Progenitor cell of endocrine pancreas (in vitro differentiated cells): Measurements from ENCODE around the gene MRPL20. TPM values are rescaled to one million over a fixed set of nuclear protein-coding genes. Genes with fewer than 3 reads are reported as not detected.

Source experiments
- DNase-seq: peaks from one replicate; pipeline ENCODE4 v3.0.0; 2021; ENCODE audit warnings: low spot score; ENCODE audit not compliant: unreplicated experiment
- H3K27ac Mint-ChIP-seq: 2 replicates; pipeline ENCODE4 v1.8.0; 2021; ENCODE audit warnings: mild to moderate bottlenecking, moderate library complexity, mixed read lengths
- H3K27me3 Mint-ChIP-seq: 2 replicates; pipeline ENCODE4 v1.8.0; 2021; ENCODE audit warnings: mixed read lengths
- H3K36me3 Mint-ChIP-seq: 2 replicates; pipeline ENCODE4 v1.8.0; 2022; ENCODE audit warnings: mixed read lengths; ENCODE audit not compliant: insufficient read depth
- H3K4me1 Mint-ChIP-seq: 2 replicates; pipeline ENCODE4 v1.8.0; 2021; ENCODE audit warnings: low read depth, mixed read lengths
- H3K4me3 Mint-ChIP-seq: 2 replicates; pipeline ENCODE4 v1.8.0; 2021; ENCODE audit warnings: low read depth, mild to moderate bottlenecking, moderate library complexity, mixed read lengths
- H3K9me3 Mint-ChIP-seq: 2 replicates; pipeline ENCODE4 v1.8.0; 2021; ENCODE audit warnings: low read depth, mixed read lengths
- total RNA-seq: library from RNA; stranded (reverse); gene quantifications from 2 replicates; pipeline ENCODE4 v1.2.1, GENCODE V29; 2021
- TF ChIP-seq, protein P1 (sequence below): fragments of 200-600 bp; sonication (generic); IDR thresholded peaks from one replicate; pipeline ENCODE4 v1.5.0; 2021; ENCODE audit warnings: antibody characterized with exemption, mild to moderate bottlenecking; ENCODE audit not compliant: unreplicated experiment

Gene MRPL20
- total RNA-seq, 1 donor from 2014 or later, result 109 TPM

DNA sequence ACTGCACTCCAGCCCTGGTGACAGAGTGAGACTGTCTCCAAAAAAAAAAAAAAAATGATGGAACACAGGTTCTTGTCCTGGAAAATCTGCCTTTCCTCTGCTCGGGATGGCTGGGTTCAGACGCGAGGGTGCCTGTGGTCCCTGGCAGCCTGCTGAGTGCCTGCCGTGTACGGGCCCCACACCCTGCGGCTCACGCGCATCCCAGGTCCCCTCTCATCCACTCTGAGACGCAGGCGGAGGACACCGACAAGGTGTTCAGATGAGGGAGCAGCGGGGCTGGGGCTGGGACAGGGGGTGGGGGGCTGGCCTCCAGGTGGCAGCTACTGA is 18.3 kb upstream of the MRPL20 start:
- H3K4me3 Mint-ChIP-seq, result no peak overlapping the region
- H3K27ac Mint-ChIP-seq, result no peak overlapping the region
- H3K36me3 Mint-ChIP-seq, result no peaks in the 10 kb centered on the region
- H3K9me3 Mint-ChIP-seq, result no peaks in the 10 kb centered on the region
- peaks cover 16% of the 10 kb centered on the region for H3K4me1 Mint-ChIP-seq
- TF ChIP-seq, protein P1, sequence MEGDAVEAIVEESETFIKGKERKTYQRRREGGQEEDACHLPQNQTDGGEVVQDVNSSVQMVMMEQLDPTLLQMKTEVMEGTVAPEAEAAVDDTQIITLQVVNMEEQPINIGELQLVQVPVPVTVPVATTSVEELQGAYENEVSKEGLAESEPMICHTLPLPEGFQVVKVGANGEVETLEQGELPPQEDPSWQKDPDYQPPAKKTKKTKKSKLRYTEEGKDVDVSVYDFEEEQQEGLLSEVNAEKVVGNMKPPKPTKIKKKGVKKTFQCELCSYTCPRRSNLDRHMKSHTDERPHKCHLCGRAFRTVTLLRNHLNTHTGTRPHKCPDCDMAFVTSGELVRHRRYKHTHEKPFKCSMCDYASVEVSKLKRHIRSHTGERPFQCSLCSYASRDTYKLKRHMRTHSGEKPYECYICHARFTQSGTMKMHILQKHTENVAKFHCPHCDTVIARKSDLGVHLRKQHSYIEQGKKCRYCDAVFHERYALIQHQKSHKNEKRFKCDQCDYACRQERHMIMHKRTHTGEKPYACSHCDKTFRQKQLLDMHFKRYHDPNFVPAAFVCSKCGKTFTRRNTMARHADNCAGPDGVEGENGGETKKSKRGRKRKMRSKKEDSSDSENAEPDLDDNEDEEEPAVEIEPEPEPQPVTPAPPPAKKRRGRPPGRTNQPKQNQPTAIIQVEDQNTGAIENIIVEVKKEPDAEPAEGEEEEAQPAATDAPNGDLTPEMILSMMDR, result no peak
- peaks cover 6% of the 10 kb centered on the region for H3K27me3 Mint-ChIP-seq
- no peak for DNase-seq

DNA sequence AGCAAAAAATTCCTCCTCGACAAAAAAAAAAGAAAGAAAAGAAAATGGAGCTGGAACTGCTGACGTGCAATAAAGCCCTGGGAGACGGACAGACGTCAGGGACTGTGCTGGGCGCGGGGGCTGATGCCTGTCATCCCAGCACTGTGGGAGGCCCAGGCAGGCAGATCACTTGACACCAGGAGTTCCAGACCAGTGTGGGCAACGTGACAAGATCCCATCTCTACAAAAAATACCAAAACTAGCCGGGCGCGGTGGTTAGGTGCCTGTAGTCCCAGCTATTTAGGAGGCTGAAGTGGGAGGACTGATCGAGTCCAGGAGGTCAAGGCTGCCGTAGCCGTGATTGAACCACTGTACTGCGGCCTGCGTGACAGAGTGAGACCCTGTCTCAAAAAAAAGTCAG is 17.6 kb upstream of the MRPL20 start:
- no peaks in the 10 kb centered on the region for H3K36me3 Mint-ChIP-seq
- TF ChIP-seq, protein P1, result no peak
- H3K9me3 Mint-ChIP-seq, result no peaks in the 10 kb centered on the region
- H3K27me3 Mint-ChIP-seq, result peaks cover 6% of the 10 kb centered on the region
- H3K4me1 Mint-ChIP-seq, result peaks cover 13% of the 10 kb centered on the region
- DNase-seq, result no peak
- H3K27ac Mint-ChIP-seq, result peak overlapping the region; percentile 52
- no peak overlapping the region for H3K4me3 Mint-ChIP-seq

DNA sequence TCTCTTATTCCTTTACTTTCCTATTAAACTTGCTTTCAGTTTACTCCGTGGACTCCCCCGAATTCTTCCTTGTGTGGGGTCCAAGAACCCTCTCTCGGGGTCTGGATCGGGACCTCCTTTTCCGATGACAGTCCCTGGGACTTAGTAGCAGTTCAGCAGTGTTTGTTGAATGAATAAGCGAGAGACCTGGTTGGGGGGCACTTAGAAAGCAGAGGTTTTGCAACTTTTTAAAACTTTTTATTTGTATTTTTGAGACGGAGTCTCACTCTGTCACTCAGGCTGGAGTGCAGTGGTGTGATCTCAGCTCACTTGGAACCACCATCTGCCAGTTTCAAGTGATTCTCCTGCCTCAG is 16.1 kb upstream of the MRPL20 start:
- Mint-ChIP-seq H3K27me3 (peaks cover 9% of the 10 kb centered on the region), H3K4me3 (no peak overlapping the region), H3K36me3 (peaks cover 1% of the 10 kb centered on the region), H3K27ac (no peak overlapping the region), H3K4me1 (peaks cover 11% of the 10 kb centered on the region), H3K9me3 (no peaks in the 10 kb centered on the region)
- TF ChIP-seq, protein P1, result no peak
- no peak for DNase-seq

DNA sequence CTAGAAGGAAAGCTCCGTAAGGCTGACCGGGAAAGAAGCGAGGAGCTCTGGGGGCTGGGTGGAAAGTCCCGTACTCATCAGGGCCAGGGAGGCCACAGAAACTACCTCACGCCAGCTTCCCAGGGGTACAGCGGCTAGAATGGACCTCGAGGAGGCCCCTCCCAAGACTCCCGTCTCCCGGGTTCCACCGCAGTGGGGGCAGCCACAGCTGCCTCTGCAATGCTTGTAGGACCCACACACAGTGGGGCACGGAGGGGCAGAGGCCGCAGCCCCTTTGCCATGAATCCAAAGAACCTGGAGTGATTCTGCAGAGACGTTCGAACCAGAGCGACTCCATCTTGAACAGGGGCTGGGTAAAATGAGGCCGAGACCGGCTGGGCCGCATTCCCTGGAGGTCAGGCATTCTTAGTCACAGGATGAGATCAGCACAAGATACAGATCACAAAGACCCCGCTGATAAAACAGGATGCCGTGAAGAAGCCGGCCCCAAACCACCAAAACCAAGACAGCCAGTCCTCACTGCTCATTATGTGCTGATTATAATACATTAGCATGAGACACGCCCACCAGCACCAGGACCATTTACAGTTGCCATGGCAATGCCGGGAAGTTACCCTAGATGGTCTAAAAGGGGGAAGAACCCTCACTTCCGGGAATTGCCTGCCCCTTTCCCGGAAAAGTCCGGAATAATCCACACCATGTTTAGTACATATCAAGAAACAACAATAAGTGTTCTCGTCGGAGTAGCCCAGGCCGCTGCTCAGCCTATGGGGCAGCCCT is 15.6 kb upstream of the MRPL20 start:
- Mint-ChIP-seq H3K36me3 (peaks cover 3% of the 10 kb centered on the region), H3K4me3 (no peak overlapping the region)

DNA sequence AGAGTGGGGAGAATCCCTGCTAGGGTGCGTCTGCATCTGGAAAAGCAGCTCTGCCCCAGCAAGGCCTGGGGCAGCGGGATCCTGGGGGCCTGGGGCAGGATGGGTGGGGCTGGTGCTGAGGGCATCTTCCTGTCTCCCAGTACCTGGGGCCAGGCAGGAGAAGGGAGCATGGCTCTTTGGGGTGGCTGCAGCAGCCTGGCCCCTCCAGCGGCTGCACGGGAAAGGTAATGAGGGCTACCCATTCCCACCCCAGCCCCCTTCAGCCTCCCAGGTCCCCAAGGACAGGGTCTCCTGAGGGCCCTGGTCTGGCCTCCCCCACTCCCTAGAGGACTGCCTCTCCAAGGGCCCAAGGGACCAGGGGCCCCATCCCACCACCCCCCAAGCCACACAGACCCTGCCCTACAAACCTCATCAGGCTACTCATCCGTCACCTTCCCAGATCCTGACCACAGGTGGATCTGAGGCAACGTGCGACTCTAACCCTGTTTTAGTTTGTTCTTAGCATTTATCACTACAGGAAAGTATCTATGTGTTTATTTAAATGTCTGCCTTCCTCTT is 14.9 kb upstream of the MRPL20 start:
- peaks cover 15% of the 10 kb centered on the region for H3K27me3 Mint-ChIP-seq
- TF ChIP-seq, protein P1, result no peak
- H3K4me3 Mint-ChIP-seq, result no peak overlapping the region
- H3K36me3 Mint-ChIP-seq, result peaks cover 3% of the 10 kb centered on the region
- peak overlapping the region; percentile 64 for H3K27ac Mint-ChIP-seq
- no peaks in the 10 kb centered on the region for H3K9me3 Mint-ChIP-seq
- no peak for DNase-seq
- peaks cover 12% of the 10 kb centered on the region for H3K4me1 Mint-ChIP-seq

More for the DNA sequence above, 15.6 kb upstream of the MRPL20 start:
- Mint-ChIP-seq H3K27ac (peak overlapping the region; percentile 64), H3K9me3 (no peaks in the 10 kb centered on the region), H3K4me1 (peaks cover 11% of the 10 kb centered on the region), H3K27me3 (peaks cover 12% of the 10 kb centered on the region)
- no peak for DNase-seq
- TF ChIP-seq, protein P1, result no peak
